Mesendoderm (in vitro differentiated cells): ENCODE results near the gene LCP1.

ENCODE experiments used
- DNase-seq: peaks from one replicate; pipeline ENCODE4 v3.0.0; 2013
- H2AK5ac ChIP-seq: 2 replicates; pipeline ENCODE4 v1.6.1; 2013; ENCODE audit warnings: low read length, inconsistent platforms
- H2BK120ac ChIP-seq: 2 replicates; pipeline ENCODE4 v1.6.1; 2013; ENCODE audit warnings: low read depth, mild to moderate bottlenecking, low read length, moderate library complexity, mixed read lengths
- H2BK15ac ChIP-seq: replicated peaks from 2 replicates; pipeline ENCODE4 v1.6.1; 2013; ENCODE audit warnings: low read depth, mild to moderate bottlenecking, moderate library complexity
- H2BK5ac ChIP-seq: 2 replicates; pipeline ENCODE4 v1.6.1; 2013; ENCODE audit warnings: low read length, inconsistent platforms
- H3K18ac ChIP-seq: 2 replicates; pipeline ENCODE4 v1.6.1; 2013; ENCODE audit warnings: mild to moderate bottlenecking, low read length, mixed read lengths
- H3K23ac ChIP-seq: one replicate; pipeline ENCODE4 v1.6.1; 2013; ENCODE audit warnings: low read length
- H3K27ac ChIP-seq: 2 replicates; pipeline ENCODE4 v1.5.1; 2013; ENCODE audit warnings: low read depth, mild to moderate bottlenecking, inconsistent platforms, low read length, moderate library complexity
- H3K27me3 ChIP-seq: 2 replicates; pipeline ENCODE4 v1.6.1; 2013; ENCODE audit warnings: low read length, control low read depth, mild to moderate bottlenecking, inconsistent platforms; ENCODE audit not compliant: insufficient read depth, poor library complexity
- H3K36me3 ChIP-seq: 2 replicates; pipeline ENCODE4 v1.6.1; 2013; ENCODE audit warnings: low read length, inconsistent platforms; ENCODE audit not compliant: control insufficient read depth, insufficient read depth
- H3K4ac ChIP-seq: one replicate; pipeline ENCODE4 v1.6.1; 2013; ENCODE audit warnings: low read depth, mild to moderate bottlenecking, low read length, moderate library complexity
- H3K4me1 ChIP-seq: 2 replicates; pipeline ENCODE4 v1.6.1; 2013; ENCODE audit warnings: low read depth, low read length, inconsistent platforms; ENCODE audit not compliant: control insufficient read depth
- H3K4me2 ChIP-seq: 2 replicates; pipeline ENCODE4 v1.6.1; 2013; ENCODE audit warnings: low read length
- H3K4me3 ChIP-seq: 2 replicates; pipeline ENCODE4 v1.5.1; 2013; ENCODE audit warnings: mild to moderate bottlenecking, low read length
- H3K56ac ChIP-seq: one replicate; pipeline ENCODE4 v1.6.1; 2013; ENCODE audit warnings: low read length
- H3K79me1 ChIP-seq: 2 replicates; pipeline ENCODE4 v1.6.1; 2013; ENCODE audit warnings: low read length, inconsistent platforms
- H3K79me2 ChIP-seq: 2 replicates; pipeline ENCODE4 v1.6.1; 2013; ENCODE audit warnings: mild to moderate bottlenecking, low read length; ENCODE audit not compliant: control insufficient read depth, insufficient read depth
- H3K9ac ChIP-seq: 2 replicates; pipeline ENCODE4 v1.6.1; 2013; ENCODE audit warnings: low read length, inconsistent platforms
- H4K5ac ChIP-seq: one replicate; pipeline ENCODE4 v1.6.1; 2013; ENCODE audit warnings: low read length
- H4K8ac ChIP-seq: one replicate; pipeline ENCODE4 v1.6.1; 2013; ENCODE audit warnings: low read depth, mild to moderate bottlenecking, control low read depth, low read length, moderate library complexity
- WGBS: extraction: QIAGEN DNeasy Blood & Tissue Kit; methylation state at CpG from one replicate; pipeline ENCODE4 v1.1.7; 2013; ENCODE audit warnings: low lambda C conversion rate, missing lambda C conversion rate; ENCODE audit not compliant: insufficient coverage; ENCODE audit errors: extremely low coverage; 5-methylcytosine and 5-hydroxymethylcytosine counted together

Gene LCP1

DNA sequence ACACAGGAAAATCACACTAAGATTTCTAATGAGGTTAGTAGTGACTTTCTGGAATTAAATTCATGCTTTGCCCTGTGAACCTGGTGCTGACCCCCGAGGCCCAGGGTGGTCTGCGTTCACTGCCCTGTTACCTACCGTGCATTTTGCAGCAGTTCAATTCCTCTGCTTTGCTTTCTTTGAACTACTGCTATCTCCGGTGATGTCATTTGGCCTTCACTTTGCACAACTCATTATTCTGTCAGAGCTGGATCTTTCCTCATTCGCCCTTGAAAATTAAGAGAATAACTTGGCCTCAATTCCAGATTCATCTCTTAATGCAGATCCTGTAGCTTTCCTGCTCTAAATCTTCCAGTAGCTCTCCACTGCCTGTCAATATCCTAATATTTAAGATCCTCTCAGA, 21.0 kb upstream of the LCP1 start:
- Histone ChIP-seq H2AK5ac (no peak overlapping the region), H3K27me3 (no peaks in the 10 kb centered on the region), H2BK15ac (no peak overlapping the region), H3K56ac (no peak overlapping the region), H3K79me1 (no peaks in the 10 kb centered on the region), H3K4me2 (no peak overlapping the region), H3K23ac (no peak overlapping the region), H2BK120ac (no peak overlapping the region), H3K79me2 (no peaks in the 10 kb centered on the region), H4K5ac (no peak overlapping the region), H3K27ac (no peak overlapping the region), H3K4me3 (no peak overlapping the region), H3K4me1 (no peaks in the 10 kb centered on the region), H3K18ac (no peak overlapping the region), H3K9ac (no peak overlapping the region), H2BK5ac (no peak overlapping the region), H4K8ac (no peak overlapping the region), H3K4ac (no peak overlapping the region), H3K36me3 (no peaks in the 10 kb centered on the region)
- WGBS = no CpG with 5 or more reads among the region's 5 CpGs
- no peak for DNase-seq

DNA sequence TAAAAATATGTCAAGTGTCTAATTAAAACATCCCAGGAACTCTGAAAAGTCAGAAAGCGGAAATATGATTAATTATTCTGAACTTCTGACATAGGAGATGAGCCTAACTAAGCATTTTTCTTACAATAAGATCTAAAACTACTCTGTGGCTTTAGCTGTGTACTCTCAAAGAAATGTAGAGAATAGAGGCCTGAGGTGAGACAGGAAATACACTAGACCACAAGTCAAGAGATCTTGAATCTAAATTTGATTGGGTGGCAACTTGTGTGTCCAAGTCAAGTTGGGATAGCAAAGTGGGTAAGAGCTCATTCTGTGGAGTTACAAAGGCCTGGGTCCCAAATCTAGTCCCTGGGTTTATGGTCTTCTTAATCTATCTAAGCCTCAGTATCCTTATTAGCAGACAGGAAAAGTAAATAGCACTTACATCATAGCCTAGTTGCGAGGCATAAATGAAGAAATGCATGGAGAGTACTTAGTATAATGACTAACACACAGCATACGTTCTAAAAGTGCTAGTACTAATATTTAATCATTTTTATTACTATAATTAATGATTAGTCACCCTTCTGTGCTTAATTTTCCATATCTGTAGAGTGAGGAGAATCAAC, 20.3 kb upstream of the LCP1 start:
- no peaks in the 10 kb centered on the region for H3K79me2 ChIP-seq
- no peaks in the 10 kb centered on the region for H3K27me3 ChIP-seq
- no peak overlapping the region for H3K4ac ChIP-seq
- no peak overlapping the region for H4K8ac ChIP-seq
- H2BK120ac ChIP-seq = no peak overlapping the region
- no peak overlapping the region for H4K5ac ChIP-seq
- H3K18ac ChIP-seq = no peak overlapping the region
- no peak overlapping the region for H3K56ac ChIP-seq
- H3K23ac ChIP-seq = no peak overlapping the region
- no peaks in the 10 kb centered on the region for H3K79me1 ChIP-seq
- H3K9ac ChIP-seq = no peak overlapping the region
- no peak overlapping the region for H2BK15ac ChIP-seq
- no peaks in the 10 kb centered on the region for H3K4me1 ChIP-seq
- no peak overlapping the region for H3K4me3 ChIP-seq
- DNase-seq = no peak
- no peaks in the 10 kb centered on the region for H3K36me3 ChIP-seq
- WGBS = no CpG with 5 or more reads among the region's 3 CpGs
- H3K27ac ChIP-seq = no peak overlapping the region
- no peak overlapping the region for H2AK5ac ChIP-seq
- H3K4me2 ChIP-seq = no peak overlapping the region
- no peak overlapping the region for H2BK5ac ChIP-seq

DNA sequence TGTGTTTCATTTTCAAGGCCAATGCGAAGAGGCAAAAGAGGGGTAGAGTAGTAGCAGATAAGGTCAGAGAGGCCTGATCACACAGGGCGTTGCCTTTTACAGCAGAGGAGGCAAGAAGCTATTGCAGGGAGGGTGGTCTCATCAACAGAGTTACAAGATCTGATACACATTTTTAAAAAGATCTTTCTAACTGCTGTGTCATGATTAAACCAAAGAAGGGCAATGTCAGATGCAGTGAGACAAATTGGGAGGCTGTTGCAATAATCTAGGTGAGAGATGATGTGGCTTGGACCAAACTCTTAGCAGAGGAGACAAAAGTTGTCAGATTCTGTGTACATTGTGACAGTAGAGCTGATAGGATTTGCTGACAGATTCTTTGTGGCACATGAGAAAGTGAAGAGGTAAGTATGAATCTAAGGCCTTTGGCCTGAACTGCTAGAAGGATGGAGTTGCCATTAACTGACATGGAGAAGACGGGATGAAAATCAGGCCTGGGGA, 16.8 kb upstream of the LCP1 start:
- Histone ChIP-seq H3K4ac (no peak overlapping the region), H3K23ac (no peak overlapping the region), H3K79me2 (no peaks in the 10 kb centered on the region), H3K4me1 (no peaks in the 10 kb centered on the region), H3K27ac (no peak overlapping the region), H2BK5ac (no peak overlapping the region), H3K79me1 (no peaks in the 10 kb centered on the region), H3K27me3 (no peaks in the 10 kb centered on the region), H2AK5ac (no peak overlapping the region), H2BK15ac (no peak overlapping the region), H3K56ac (no peak overlapping the region), H4K5ac (no peak overlapping the region), H3K36me3 (no peaks in the 10 kb centered on the region), H4K8ac (no peak overlapping the region), H3K4me3 (no peak overlapping the region), H3K18ac (no peak overlapping the region), H2BK120ac (no peak overlapping the region), H3K9ac (no peak overlapping the region), H3K4me2 (no peak overlapping the region)
- WGBS = no CpG with 5 or more reads among the region's 3 CpGs
- no peak for DNase-seq

DNA sequence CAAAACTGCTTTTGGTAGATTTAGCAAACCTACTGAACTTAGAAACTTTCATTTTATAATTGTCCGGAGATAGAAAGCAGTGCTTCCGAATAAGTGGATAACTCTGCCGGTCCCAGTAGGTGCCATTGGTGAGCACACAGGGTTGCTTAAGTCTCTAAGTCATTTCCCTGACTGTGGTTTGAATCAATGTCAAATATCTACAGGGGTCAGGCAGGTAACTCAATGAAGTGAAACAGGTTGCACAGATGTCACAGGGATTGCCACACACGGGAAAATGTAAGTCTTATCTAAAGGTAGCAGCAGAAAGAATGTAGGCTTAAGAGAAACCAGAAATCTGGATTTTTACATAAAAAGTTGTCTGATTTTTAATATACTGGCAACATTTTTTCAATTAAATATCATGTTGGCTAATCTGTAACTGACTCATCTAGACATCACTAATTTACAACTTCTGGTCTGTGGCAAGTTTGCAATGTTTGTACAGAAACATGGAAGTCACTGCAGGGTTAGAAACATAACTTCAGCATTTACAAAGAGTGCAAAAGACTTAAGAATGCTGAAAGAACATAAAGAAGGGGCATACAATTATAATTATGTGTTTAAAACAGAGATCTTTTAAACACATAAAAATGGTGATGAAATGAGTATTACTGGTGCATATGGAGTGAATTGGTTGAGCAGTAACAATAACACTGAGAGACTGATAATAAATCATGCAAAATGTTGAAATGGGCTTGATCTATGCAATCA, 15.5 kb upstream of the LCP1 start:
- no peak overlapping the region for H3K4ac ChIP-seq
- H3K23ac ChIP-seq = no peak overlapping the region
- H2BK5ac ChIP-seq = no peak overlapping the region
- H2BK120ac ChIP-seq = no peak overlapping the region
- H3K4me3 ChIP-seq = no peak overlapping the region
- no CpG with 5 or more reads among the region's 4 CpGs for WGBS
- H2AK5ac ChIP-seq = no peak overlapping the region
- H3K4me1 ChIP-seq = no peaks in the 10 kb centered on the region
- DNase-seq = no peak
- no peaks in the 10 kb centered on the region for H3K79me2 ChIP-seq
- H3K18ac ChIP-seq = no peak overlapping the region
- no peak overlapping the region for H3K4me2 ChIP-seq
- no peak overlapping the region for H3K27ac ChIP-seq
- H3K9ac ChIP-seq = no peak overlapping the region
- no peak overlapping the region for H4K5ac ChIP-seq
- no peak overlapping the region for H4K8ac ChIP-seq
- no peaks in the 10 kb centered on the region for H3K36me3 ChIP-seq
- H3K56ac ChIP-seq = no peak overlapping the region
- no peak overlapping the region for H2BK15ac ChIP-seq
- no peaks in the 10 kb centered on the region for H3K79me1 ChIP-seq
- H3K27me3 ChIP-seq = no peaks in the 10 kb centered on the region

DNA sequence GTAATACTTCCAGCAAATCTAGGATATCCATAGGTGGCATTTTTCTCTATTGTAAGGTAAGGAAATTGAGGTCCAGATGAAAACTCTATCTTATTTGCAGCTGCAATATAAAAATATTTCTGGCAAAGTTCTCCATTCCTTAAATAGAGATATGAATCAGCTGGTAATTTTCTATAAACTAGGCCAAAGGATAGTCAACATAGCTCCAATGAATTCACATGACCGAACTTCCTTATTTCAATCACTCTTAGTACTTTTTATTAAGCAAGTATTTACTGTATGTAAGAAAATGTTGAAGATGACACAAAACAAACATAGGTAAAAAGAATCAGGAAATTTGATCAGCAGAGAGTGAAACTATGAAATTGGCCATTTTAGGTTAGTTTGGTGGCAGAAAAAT, 13.0 kb upstream of the LCP1 start:
- Histone ChIP-seq H4K5ac (no peak overlapping the region), H3K79me1 (no peaks in the 10 kb centered on the region), H2BK5ac (no peak overlapping the region), H3K27me3 (no peaks in the 10 kb centered on the region), H2AK5ac (no peak overlapping the region), H3K4me2 (no peak overlapping the region), H3K4me1 (no peaks in the 10 kb centered on the region), H3K4me3 (no peak overlapping the region), H3K4ac (no peak overlapping the region), H3K56ac (no peak overlapping the region), H3K23ac (no peak overlapping the region), H3K9ac (no peak overlapping the region), H3K36me3 (no peaks in the 10 kb centered on the region), H3K18ac (no peak overlapping the region), H2BK15ac (no peak overlapping the region), H3K79me2 (no peaks in the 10 kb centered on the region), H2BK120ac (no peak overlapping the region), H3K27ac (no peak overlapping the region), H4K8ac (no peak overlapping the region)
- no peak for DNase-seq
- no CpG with 5 or more reads among the region's 1 CpG for WGBS
